Astrocyte (in vitro differentiated cells and primary cell): Measurements from ENCODE around the gene RTN4.

Source experiments
- CTCF ChIP-seq: IDR thresholded peaks from 2 replicates; pipeline ENCODE4 v1.5.1; 2011; ENCODE audit warnings: low read depth, mild to moderate bottlenecking, inconsistent platforms, low read length, moderate library complexity; ENCODE audit not compliant: insufficient read depth
- EZH2 ChIP-seq: IDR thresholded peaks from 2 replicates; pipeline ENCODE4 v1.6.1; 2012; ENCODE audit warnings: mild to moderate bottlenecking, low read length, inconsistent platforms; ENCODE audit not compliant: insufficient read depth

GRCh38 chr2:55062754-55063153 lies 12.5 kb upstream of the RTN4 start:
- TF ChIP-seq CTCF (no peak), EZH2 (no peak)
